H1 (cell line): ENCODE results near the gene NDUFB5. TPM values are rescaled to one million over a fixed set of nuclear protein-coding genes. Genes with fewer than 3 reads are reported as not detected.
"Not testable (repeated sequence)": the region's sequence is repeated elsewhere in the genome, so short reads cannot be mapped to it uniquely, and the experiment has no call there.

Experiments
- CTCF ChIA-PET: fragments of 300-600 bp; sonication (Branson Sonifier 250); formaldehyde crosslinking; loops from one replicate; lab custom pipeline; 2021; ENCODE audit not compliant: partially characterized antibody; lab: Charles Lee
- POLR2A ChIA-PET: fragments of 300-600 bp; sonication (Branson Sonifier 250); formaldehyde crosslinking; loops from one replicate; lab custom pipeline; 2021; ENCODE audit warnings: inconsistent platforms; ENCODE audit not compliant: partially characterized antibody; lab: Charles Lee
- DNase-seq, 2 experiments: peaks; one replicate each; pipeline versions ENCODE4 v3.0.0 to v3.0.0-alpha.2; 2010 to 2022; ENCODE audit warnings: low spot score in 2 of 2, low read depth in 1 of 2, mixed read lengths in 1 of 2
- FAIRE-seq: peaks from 2 replicates; lab custom pipeline; 2011; peaks lifted over from hg19 to GRCh38; lab: Jason Lieb, UNC
- H2AFZ ChIP-seq: 2 replicates; pipeline ENCODE4 v1.8.1; 2012; ENCODE audit warnings: low read length, inconsistent platforms
- H2AK5ac ChIP-seq: 2 replicates; pipeline ENCODE4 v1.6.1; 2013; ENCODE audit warnings: low read depth, low read length
- H2BK120ac ChIP-seq: replicated peaks from 2 replicates; pipeline ENCODE3; 2013; ENCODE audit warnings: low read depth, low read length, inconsistent platforms
- H2BK12ac ChIP-seq: 2 replicates; pipeline ENCODE4 v1.6.1; 2013; ENCODE audit warnings: low read depth, low read length
- H2BK15ac ChIP-seq: 2 replicates; pipeline ENCODE4 v1.6.1; 2013; ENCODE audit warnings: low read length
- H2BK20ac ChIP-seq: 2 replicates; pipeline ENCODE4 v1.6.1; 2013; ENCODE audit warnings: low read length
- H2BK5ac ChIP-seq: 2 replicates; pipeline ENCODE4 v1.6.1; 2013; ENCODE audit warnings: low read depth, low read length
- H3K14ac ChIP-seq: 2 replicates; pipeline ENCODE4 v1.6.1; 2013; ENCODE audit warnings: inconsistent platforms; ENCODE audit not compliant: insufficient read length
- H3K18ac ChIP-seq: 2 replicates; pipeline ENCODE4 v1.6.1; 2013; ENCODE audit warnings: low read length; ENCODE audit errors: extremely low read depth
- H3K23ac ChIP-seq: 2 replicates; pipeline ENCODE4 v1.6.1; 2013; ENCODE audit warnings: inconsistent platforms; ENCODE audit not compliant: insufficient read length
- H3K23me2 ChIP-seq: 2 replicates; pipeline ENCODE4 v1.6.1; 2013; ENCODE audit warnings: low read depth, low read length
- H3K27ac ChIP-seq: 2 replicates; pipeline ENCODE4 v1.6.1; 2011; ENCODE audit warnings: low read depth, low read length, inconsistent platforms
- H3K27me3 ChIP-seq, 4 experiments: replicated peaks in 1 of 4; 1 replicate in 1 of 4; 2 replicates in 3 of 4; pipeline versions ENCODE4 v1.6.1 to v1.8.1; 2011 to 2013; ENCODE audit warnings: low read length in 3 of 4, mild to moderate bottlenecking in 3 of 4, inconsistent platforms in 2 of 4, mixed read lengths in 2 of 4, moderate library complexity in 1 of 4; ENCODE audit not compliant: control insufficient read depth in 3 of 4, insufficient read depth in 3 of 4; ENCODE audit errors: extremely low read depth in 1 of 4
- H3K36me3 ChIP-seq, 4 experiments: 2 replicates each; pipeline versions ENCODE4 v1.6.1 to v1.8.1; 2011 to 2013; ENCODE audit warnings: mild to moderate bottlenecking in 4 of 4, low read length in 3 of 4, moderate library complexity in 2 of 4, control low read depth in 1 of 4, inconsistent platforms in 1 of 4; ENCODE audit not compliant: insufficient read depth in 4 of 4, control insufficient read depth in 2 of 4
- H3K4ac ChIP-seq: replicated peaks from 2 replicates; pipeline ENCODE3; 2013; ENCODE audit warnings: low read length, low read depth, mixed read lengths, inconsistent platforms; ENCODE audit not compliant: insufficient read length
- H3K4me1 ChIP-seq, 4 experiments: replicated peaks in 1 of 4; 1 replicate in 1 of 4; 2 replicates in 3 of 4; pipeline versions ENCODE4 v1.6.1 to v1.8.1; 2011 to 2013; ENCODE audit warnings: low read length in 3 of 4, inconsistent platforms in 2 of 4, mixed read lengths in 1 of 4; ENCODE audit not compliant: insufficient read depth in 4 of 4, control insufficient read depth in 3 of 4
- H3K4me2 ChIP-seq, 2 experiments: 2 replicates each; pipeline versions ENCODE4 v1.6.1 to v1.8.1; 2011 to 2013; ENCODE audit warnings: low read depth in 2 of 2, low read length in 2 of 2, control low read depth in 1 of 2, inconsistent platforms in 1 of 2, mild to moderate bottlenecking in 1 of 2; ENCODE audit not compliant: insufficient read depth in 1 of 2
- H3K4me3 ChIP-seq, 4 experiments: fragments of 200-600, 300-600 bp in 1 of 4; sonication (generic), shearing (Covaris generic), sonication (Bioruptor Twin) in 1 of 4; 2 replicates each; pipeline versions ENCODE4 v1.5.1 to v1.8.1; 2011 to 2016; ENCODE audit warnings: low read length in 4 of 4, low read depth in 3 of 4, control low read depth in 2 of 4, inconsistent platforms in 2 of 4, mild to moderate bottlenecking in 2 of 4, mixed read lengths in 1 of 4, moderate library complexity in 1 of 4; ENCODE audit not compliant: insufficient read depth in 2 of 4; ENCODE audit errors: extremely low read depth in 1 of 4
- H3K56ac ChIP-seq: replicated peaks from 2 replicates; pipeline ENCODE3; 2013; ENCODE audit warnings: low read depth, mild to moderate bottlenecking, mixed read lengths, low read length, inconsistent platforms; ENCODE audit not compliant: insufficient read length
- H3K79me1 ChIP-seq: 2 replicates; pipeline ENCODE4 v1.6.1; 2013; ENCODE audit warnings: low read depth, low read length, control low read depth
- H3K79me2 ChIP-seq, 2 experiments: 2 replicates each; pipeline versions ENCODE4 v1.6.1 to v1.8.1; 2012 to 2013; ENCODE audit warnings: low read length in 2 of 2, mild to moderate bottlenecking in 2 of 2, inconsistent platforms in 1 of 2; ENCODE audit not compliant: insufficient read depth in 2 of 2, control insufficient read depth in 1 of 2
- H3K9ac ChIP-seq, 4 experiments: replicated peaks in 1 of 4; 1 replicate in 1 of 4; 2 replicates in 3 of 4; pipeline versions ENCODE4 v1.6.1 to v1.8.1; 2011 to 2013; ENCODE audit warnings: low read depth in 3 of 4, low read length in 3 of 4, control low read depth in 2 of 4, mild to moderate bottlenecking in 2 of 4, moderate library complexity in 2 of 4, inconsistent platforms in 1 of 4; ENCODE audit errors: extremely low read depth in 1 of 4
- H3K9me3 ChIP-seq, 2 experiments: 2 replicates each; pipeline versions ENCODE4 v1.6.1 to v1.8.1; 2012 to 2013; ENCODE audit warnings: mild to moderate bottlenecking in 2 of 2, moderate library complexity in 2 of 2, control low read depth in 1 of 2, inconsistent platforms in 1 of 2, low read depth in 1 of 2, low read length in 1 of 2, mixed read lengths in 1 of 2; ENCODE audit not compliant: insufficient read depth in 2 of 2
- H4K20me1 ChIP-seq, 2 experiments: replicated peaks in 1 of 2; 2 replicates each; pipeline versions ENCODE3 to v1.8.1; 2011 to 2013; ENCODE audit warnings: inconsistent platforms in 2 of 2, low read length in 2 of 2, mild to moderate bottlenecking in 1 of 2; ENCODE audit not compliant: insufficient read depth in 2 of 2, control insufficient read depth in 1 of 2
- H4K5ac ChIP-seq: 2 replicates; pipeline ENCODE4 v1.6.1; 2013; ENCODE audit warnings: low read length, low read depth, mixed read lengths, inconsistent platforms; ENCODE audit not compliant: insufficient read length
- H4K8ac ChIP-seq: 2 replicates; pipeline ENCODE4 v1.8.0; 2013; ENCODE audit warnings: mild to moderate bottlenecking, moderate library complexity, low read length, inconsistent platforms; ENCODE audit not compliant: insufficient read depth; ENCODE audit errors: extremely low read depth
- H4K91ac ChIP-seq: replicated peaks from 2 replicates; pipeline ENCODE3; 2013; ENCODE audit warnings: low read length, mixed read lengths, inconsistent platforms; ENCODE audit not compliant: insufficient read length
- WGBS, 2 experiments: shearing (Covaris generic) in 1 of 2; methylation state at CpG; one replicate each; pipeline versions ENCODE4 v1.1.6 to v1.1.7; 2013 to 2015; ENCODE audit warnings: low lambda C conversion rate in 2 of 2, mixed read lengths in 2 of 2, inconsistent platforms in 1 of 2, low coverage in 1 of 2, missing lambda C conversion rate in 1 of 2; ENCODE audit not compliant: insufficient replicate concordance in 2 of 2, insufficient coverage in 1 of 2, insufficient read length in 1 of 2; ENCODE audit errors: extremely low coverage in 1 of 2, missing lambda C conversion rate in 1 of 2; 5-methylcytosine and 5-hydroxymethylcytosine counted together
- polyA plus RNA-seq, 7 experiments: library from polyadenylated mRNA; depleted of rRNA in 3 of 7; stranded (reverse) in 5 of 7; unstranded in 2 of 7; fragments of >200 nt in 5 of 7; fragments of 200-250 nt in 2 of 7; gene quantifications; 1 replicate in 5 of 7; 2 replicates in 1 of 7; 4 replicates in 1 of 7; pipeline versions ENCODE4 v1.2.1 to v1.2.3, GENCODE V29; 2011 to 2013; ENCODE audit warnings: missing spikeins in 2 of 7, mixed read lengths in 2 of 7
- total RNA-seq: library from RNA; stranded (reverse); fragmentation: NEBNext Ultra II Directional; extraction: Animal tissue kit (Norgen Biotek cat#: 25700); gene quantifications from 2 replicates; pipeline ENCODE4 v1.2.1, GENCODE V29; 2021

The NDUFB5 gene
- total and polyA plus RNA-seq, 2 of the 8 experiments (the other 6 are each of a cell fraction or from before 2014, with no cell fraction given): 46.1 to 85.8 TPM

GRCh38 chr3:179643837-179644236 is 39.2 kb downstream of the NDUFB5 start:
- H3K36me3 ChIP-seq, H2BK15ac ChIP-seq, H3K79me2 ChIP-seq, H2AK5ac ChIP-seq, H3K23ac ChIP-seq, H3K14ac ChIP-seq, DNase-seq, H4K8ac ChIP-seq, H2BK5ac ChIP-seq, H2BK12ac ChIP-seq, FAIRE-seq, H3K56ac ChIP-seq, H3K27ac ChIP-seq, H3K79me1 ChIP-seq, H2AFZ ChIP-seq, H3K4me2 ChIP-seq, H3K9ac ChIP-seq, H3K27me3 ChIP-seq, H4K91ac ChIP-seq, H3K4me1 ChIP-seq, H3K23me2 ChIP-seq, H3K9me3 ChIP-seq, H4K5ac ChIP-seq, H2BK20ac ChIP-seq, H3K4ac ChIP-seq, H4K20me1 ChIP-seq, H3K4me3 ChIP-seq, H2BK120ac ChIP-seq, H3K18ac ChIP-seq: not testable (repeated sequence)
- ChIA-PET CTCF (interaction anchor here (0.6 to 1.7 kb wide), 4 partner anchors 24 to 124 kb away, joined by 3 to 5 read pairs (median 3); no protein-coding TSS in a partner anchor), POLR2A (interaction anchor here (0.6 to 0.9 kb wide), 2 partner anchors 9 to 59 kb away, joined by 3 to 4 read pairs; partner anchors contain the start of gene USP13)
- WGBS, 2 experiments: 93% methylated on average over 8 of the region's 8 CpGs; no CpG with 5 or more reads in 1 of the 2 experiments
